Esophagus (tissue), 2 donors: Measurements from ENCODE around the gene GFM1. TPM values are rescaled to one million over a fixed set of nuclear protein-coding genes. Genes with fewer than 3 reads are reported as not detected.
A peak's percentile ranks its signal among the peaks of the same experiment; 100 is the strongest.

Source experiments
- H3K27ac ChIP-seq, 2 donors: one replicate each; pipeline ENCODE4 v1.5.1; 2013; ENCODE audit warnings: low read depth in 2 of 2, mild to moderate bottlenecking in 2 of 2, inconsistent platforms in 1 of 2, low read length in 1 of 2, moderate library complexity in 1 of 2
- H3K27me3 ChIP-seq, 2 donors: one replicate each; pipeline ENCODE4 v1.6.1; 2013; ENCODE audit warnings: low read length in 2 of 2, control low read depth in 1 of 2, mild to moderate bottlenecking in 1 of 2; ENCODE audit not compliant: insufficient read depth in 2 of 2, control insufficient read depth in 1 of 2
- H3K36me3 ChIP-seq, 2 donors: one replicate each; pipeline ENCODE4 v1.6.1; 2013; ENCODE audit warnings: low read length in 1 of 2; ENCODE audit not compliant: control insufficient read depth in 2 of 2, insufficient read depth in 2 of 2
- H3K4me1 ChIP-seq, 2 donors: one replicate each; pipeline ENCODE4 v1.6.1; 2013; ENCODE audit warnings: low read length in 1 of 2; ENCODE audit not compliant: control insufficient read depth in 2 of 2, insufficient read depth in 2 of 2
- H3K4me3 ChIP-seq, 2 donors: one replicate each; pipeline ENCODE4 v1.5.1; 2013; ENCODE audit warnings: low read length in 2 of 2, mild to moderate bottlenecking in 2 of 2, low read depth in 1 of 2, moderate library complexity in 1 of 2
- H3K9me3 ChIP-seq, 2 donors: one replicate each; pipeline ENCODE4 v1.6.1; 2013; ENCODE audit warnings: mild to moderate bottlenecking in 2 of 2, low read depth in 1 of 2, low read length in 1 of 2, moderate library complexity in 1 of 2; ENCODE audit not compliant: control insufficient read depth in 2 of 2, insufficient read depth in 1 of 2
- WGBS, 2 donors: extraction: QIAGEN DNeasy Blood & Tissue Kit; methylation state at CpG; one replicate each; pipeline ENCODE4 v1.1.7; 2013; 5-methylcytosine and 5-hydroxymethylcytosine counted together
- polyA plus RNA-seq, 2 donors: library from polyadenylated mRNA; stranded (reverse); fragments of 200-250 nt; gene quantifications; one replicate each; pipeline ENCODE4 v1.2.3, GENCODE V29; 2013
- donor health status: healthy with polysubstance abuse.
- donor health status: Bipolar disorder and iron deficiency.

Gene GFM1
- polyA plus RNA-seq, 2 donors, result 7.5 to 16.9 TPM

GRCh38 chr3:158732856-158733200 lies 88.5 kb downstream of the GFM1 start:
- Histone ChIP-seq H3K27me3 (no peaks in the 10 kb centered on the region), H3K9me3 (peaks cover 0 to 4% of the 10 kb centered on the region in 2 donors), H3K36me3 (no peaks in the 10 kb centered on the region), H3K4me1 (no peaks in the 10 kb centered on the region), H3K27ac (peak overlapping the region; percentile 62 to 71), H3K4me3 (peak overlapping the region; percentile 51 to 61)
- 34 to 44% methylated on average over 15 of the region's 15 CpGs for WGBS, 2 donors

DNA sequence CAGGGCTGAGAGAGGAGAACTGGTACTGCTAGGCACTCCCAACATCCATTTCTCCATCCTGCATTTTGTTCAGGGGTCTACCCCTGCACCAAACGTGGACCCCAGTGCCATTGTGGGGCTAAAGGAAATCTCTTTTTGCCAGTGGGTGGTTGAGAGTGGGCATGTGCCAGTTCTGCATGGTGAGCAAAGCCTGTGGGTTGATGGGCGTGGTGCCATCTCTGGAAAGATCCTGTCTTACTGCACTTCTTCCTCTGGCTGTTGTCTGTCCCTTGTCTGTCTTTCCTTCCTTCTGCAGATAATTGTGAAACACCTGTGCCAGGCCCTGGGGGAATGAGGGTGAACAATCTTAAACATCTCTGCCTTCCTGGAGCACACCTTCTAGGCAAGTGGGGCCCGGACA lies 89.3 kb downstream of the GFM1 start:
- no peak overlapping the region for H3K4me3 ChIP-seq

DNA sequence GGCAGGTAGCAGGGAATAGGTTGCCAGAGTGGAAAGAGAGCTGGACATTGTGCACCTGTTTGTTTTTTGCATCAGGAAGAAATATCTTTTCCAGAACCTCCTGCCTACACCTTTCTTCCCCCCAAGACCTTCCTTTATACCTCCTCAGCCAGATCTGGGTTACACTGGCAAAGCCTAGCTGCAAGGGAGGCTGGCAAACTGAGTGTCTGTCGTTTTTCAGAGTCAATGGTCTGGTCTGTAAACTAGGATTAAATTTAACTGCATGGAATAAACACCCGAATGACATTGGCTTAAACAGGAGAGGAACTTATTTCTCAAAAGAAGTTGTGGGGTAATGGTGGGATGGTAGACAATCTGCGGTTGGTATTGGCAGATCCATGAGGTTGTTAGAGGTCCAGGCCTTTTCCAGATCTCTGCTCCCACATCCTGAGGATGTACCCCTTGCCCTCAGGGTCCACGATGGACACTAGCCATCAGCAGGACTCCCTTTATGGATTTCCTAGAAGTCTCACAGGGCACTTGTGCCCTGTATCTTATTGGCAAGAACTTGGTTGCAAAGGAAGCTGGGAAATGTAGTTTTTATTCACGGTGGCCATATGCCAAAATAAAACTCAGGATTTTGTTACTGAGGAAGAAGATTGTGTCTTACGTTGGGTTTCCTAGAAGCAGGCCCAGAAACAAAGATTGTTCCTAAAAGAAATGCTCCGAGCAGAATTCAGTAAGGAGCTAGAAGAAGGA lies 91.1 kb downstream of the GFM1 start:
- Histone ChIP-seq H3K27me3 (no peaks in the 10 kb centered on the region), H3K27ac (no peak overlapping the region), H3K9me3 (peaks cover 0 to 4% of the 10 kb centered on the region in 2 donors), H3K4me3 (no peak overlapping the region), H3K4me1 (no peaks in the 10 kb centered on the region), H3K36me3 (no peaks in the 10 kb centered on the region)
- 85 to 90% methylated on average over 7 of the region's 7 CpGs for WGBS, 2 donors

More for the DNA sequence above, 89.3 kb downstream of the GFM1 start:
- Histone ChIP-seq H3K4me1 (no peaks in the 10 kb centered on the region), H3K36me3 (no peaks in the 10 kb centered on the region), H3K9me3 (peaks cover 0 to 4% of the 10 kb centered on the region in 2 donors), H3K27ac (no peak overlapping the region), H3K27me3 (no peaks in the 10 kb centered on the region)
- WGBS, 2 donors, result 77 to 80% methylated on average over 3 of the region's 3 CpGs

DNA sequence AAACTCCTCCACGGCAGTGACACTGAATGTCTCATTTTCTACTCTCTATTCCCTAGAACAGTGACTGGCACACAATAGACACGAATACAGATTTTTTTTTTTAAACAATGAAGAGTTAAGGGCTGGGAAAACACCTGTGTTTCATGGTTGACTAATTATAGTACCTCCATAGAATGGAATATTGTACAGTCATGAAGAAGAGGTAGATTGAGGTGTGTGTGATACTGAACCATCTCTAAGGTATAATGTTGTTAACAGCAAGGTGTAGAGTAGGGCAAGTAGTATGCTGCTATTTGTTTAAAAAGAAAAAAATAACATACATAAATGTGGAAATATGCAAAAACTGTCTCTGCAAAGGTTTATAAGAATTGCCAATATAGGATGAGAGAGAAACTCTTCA lies 93.1 kb downstream of the GFM1 start:
- 88 to 95% methylated on average over 2 of the region's 2 CpGs for WGBS, 2 donors
- Histone ChIP-seq H3K4me1 (no peaks in the 10 kb centered on the region), H3K27me3 (no peaks in the 10 kb centered on the region), H3K27ac (no peak overlapping the region), H3K4me3 (no peak overlapping the region), H3K9me3 (peaks cover 0 to 4% of the 10 kb centered on the region in 2 donors), H3K36me3 (no peaks in the 10 kb centered on the region)

DNA sequence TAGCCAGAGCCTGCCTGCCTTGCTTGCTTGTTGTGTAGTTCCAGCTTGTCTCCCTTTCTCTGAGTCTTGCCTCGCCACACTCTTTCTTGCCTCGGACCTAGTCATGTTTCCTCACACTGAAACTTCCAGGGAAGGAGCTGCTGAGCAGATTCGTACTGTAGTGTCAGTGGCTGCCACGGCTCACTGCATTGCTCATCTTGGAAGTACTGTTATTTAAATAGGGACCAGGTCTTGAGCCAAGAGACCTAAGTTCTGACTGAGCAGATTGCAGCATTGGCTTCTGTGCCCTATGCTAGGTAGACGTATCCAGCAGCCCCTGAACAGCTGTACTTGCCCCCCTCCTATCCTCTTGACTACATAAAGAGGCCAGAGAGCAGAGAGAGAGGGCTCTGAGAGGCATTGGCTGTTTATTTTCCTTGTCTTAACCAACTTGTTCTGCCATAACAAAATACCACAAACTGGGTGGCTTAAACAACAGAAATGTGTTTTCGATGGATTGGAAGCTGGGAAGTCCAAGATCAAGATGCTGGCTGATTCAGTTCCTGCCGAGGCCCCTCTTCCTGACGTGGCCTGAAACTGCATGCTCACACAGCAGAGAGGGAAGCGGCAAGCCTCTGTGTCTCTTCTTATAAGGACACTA lies 93.8 kb downstream of the GFM1 start:
- H3K27me3 ChIP-seq, result no peaks in the 10 kb centered on the region
- WGBS, 2 donors, result 81 to 84% methylated on average over 9 of the region's 9 CpGs
- no peak overlapping the region for H3K4me3 ChIP-seq
- no peaks in the 10 kb centered on the region for H3K36me3 ChIP-seq
- H3K27ac ChIP-seq, result no peak overlapping the region
- no peaks in the 10 kb centered on the region for H3K4me1 ChIP-seq
- peaks cover 0 to 4% of the 10 kb centered on the region in 2 donors for H3K9me3 ChIP-seq

DNA sequence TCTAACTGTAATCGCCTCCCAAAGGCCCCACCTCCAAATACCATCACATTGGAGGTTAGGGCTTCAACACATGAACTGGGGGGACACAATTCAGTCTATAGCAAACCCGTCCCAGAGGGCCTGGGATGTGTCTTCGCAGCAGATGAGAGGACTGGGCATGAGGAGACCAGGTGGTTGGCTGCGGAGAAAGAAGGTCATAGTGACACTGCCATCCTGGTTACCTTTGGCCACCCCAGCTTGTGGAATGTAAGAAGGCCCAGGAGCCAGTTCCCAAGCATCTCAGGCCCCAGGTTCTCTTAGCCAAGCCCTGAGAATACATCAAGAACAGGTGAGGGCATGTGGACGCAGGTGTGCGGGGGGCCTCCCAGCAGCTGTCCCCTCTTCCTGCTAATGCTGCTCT lies 94.3 kb downstream of the GFM1 start:
- 93% methylated on average over 6 of the region's 6 CpGs for WGBS, 2 donors
- Histone ChIP-seq H3K9me3 (peaks cover 0 to 4% of the 10 kb centered on the region in 2 donors), H3K27ac (no peak overlapping the region), H3K27me3 (no peaks in the 10 kb centered on the region), H3K36me3 (no peaks in the 10 kb centered on the region), H3K4me1 (no peaks in the 10 kb centered on the region), H3K4me3 (no peak overlapping the region)

DNA sequence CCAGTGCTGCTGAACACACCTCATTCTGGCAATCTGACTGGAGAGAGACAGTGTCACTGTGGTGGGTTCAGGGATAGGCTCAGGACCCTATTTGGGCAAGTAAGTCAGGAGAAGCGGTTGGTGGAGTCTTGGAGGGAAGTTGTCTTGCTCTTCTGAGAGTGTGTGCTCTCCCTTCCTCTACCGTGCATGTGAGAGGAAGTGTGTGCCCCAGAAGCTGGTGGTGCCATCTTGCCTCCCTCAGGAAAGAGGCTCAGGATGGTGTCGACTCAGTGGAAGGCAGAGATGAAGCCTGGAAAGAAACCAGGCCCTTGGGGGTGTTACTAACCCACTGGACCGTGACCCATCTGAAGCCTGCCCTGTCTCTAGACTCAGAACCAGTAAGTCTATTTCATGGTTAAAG lies 94.8 kb downstream of the GFM1 start:
- WGBS, 2 donors, result 73 to 86% methylated on average over 4 of the region's 4 CpGs

DNA sequence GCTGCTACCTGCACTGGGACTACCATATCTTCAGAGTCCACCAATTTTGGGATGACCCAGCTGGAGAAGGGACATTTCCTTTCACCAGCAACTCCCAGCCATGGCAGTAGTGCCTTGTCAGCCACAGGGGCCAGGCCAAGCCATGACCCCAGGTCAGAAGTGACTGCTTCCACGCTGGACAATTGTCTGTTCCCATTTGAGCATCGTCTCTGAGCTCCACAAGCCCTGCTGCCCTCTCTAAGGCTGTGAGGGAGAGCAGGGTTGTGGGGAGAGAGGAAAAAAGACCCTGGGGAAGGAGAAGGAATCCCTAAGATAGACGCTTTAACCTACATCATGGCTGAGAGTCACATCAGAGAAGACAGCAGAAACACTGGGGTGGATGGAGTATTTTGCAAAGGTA lies 95.3 kb downstream of the GFM1 start:
- H3K27me3 ChIP-seq, result no peaks in the 10 kb centered on the region
- H3K9me3 ChIP-seq, result peaks cover 0 to 4% of the 10 kb centered on the region in 2 donors
- no peaks in the 10 kb centered on the region for H3K36me3 ChIP-seq
- H3K27ac ChIP-seq, result no peak overlapping the region
- no peaks in the 10 kb centered on the region for H3K4me1 ChIP-seq
- 85% methylated on average over 3 of the region's 3 CpGs for WGBS, 2 donors
- H3K4me3 ChIP-seq, result no peak overlapping the region

More for the DNA sequence above, 94.8 kb downstream of the GFM1 start:
- Histone ChIP-seq H3K36me3 (no peaks in the 10 kb centered on the region), H3K4me1 (no peaks in the 10 kb centered on the region), H3K27ac (no peak overlapping the region), H3K27me3 (no peaks in the 10 kb centered on the region), H3K9me3 (peaks cover 0 to 4% of the 10 kb centered on the region in 2 donors), H3K4me3 (no peak overlapping the region)
